ENCODE measurements around the gene ARHGEF28.

ARHGEF28 gene

GRCh38 chr5:73783828-73784227 lies 157.8 kb downstream of the ARHGEF28 start:
- no peak for DNase-seq (ENCODE audit: low read depth)

GRCh38 chr5:73786043-73786831 lies 160.2 kb downstream of the ARHGEF28 start:
- DNase-seq (ENCODE audit: low read depth), result no peak

GRCh38 chr5:73789851-73790281 lies 163.9 kb downstream of the ARHGEF28 start:
- DNase-seq (ENCODE audit: low read depth), result no peak

- no peak for DNase-seq (ENCODE audit: low read depth)
Measured at GRCh38 chr5:73791389-73791788, 165.4 kb downstream of the ARHGEF28 start.

GRCh38 chr5:73792687-73793320 lies 166.8 kb downstream of the ARHGEF28 start:
- DNase-seq (ENCODE audit: low read depth), result peak; percentile 32

GRCh38 chr5:73793911-73794310 lies 167.9 kb downstream of the ARHGEF28 start:
- no peak for DNase-seq (ENCODE audit: low read depth)

GRCh38 chr5:73796164-73797131 lies 170.5 kb downstream of the ARHGEF28 start:
- DNase-seq (ENCODE audit: low read depth), result no peak

- DNase-seq (ENCODE audit: low read depth), result no peak
Measured at GRCh38 chr5:73797132-73797510, 171.1 kb downstream of the ARHGEF28 start.

GRCh38 chr5:73799401-73799972 lies 173.5 kb downstream of the ARHGEF28 start:
- no peak for DNase-seq (ENCODE audit: low read depth)

GRCh38 chr5:73801686-73802085 lies 175.7 kb downstream of the ARHGEF28 start:
- DNase-seq (ENCODE audit: low read depth), result no peak

GRCh38 chr5:73805449-73805848 lies 179.5 kb downstream of the ARHGEF28 start:
- DNase-seq (ENCODE audit: low read depth), result no peak

- no peak for DNase-seq (ENCODE audit: low read depth)
Measured at GRCh38 chr5:73808911-73809310, 182.9 kb downstream of the ARHGEF28 start.

GRCh38 chr5:73810429-73810828 lies 184.4 kb downstream of the ARHGEF28 start:
- DNase-seq (ENCODE audit: low read depth), result no peak

GRCh38 chr5:73812457-73812856 lies 186.5 kb downstream of the ARHGEF28 start:
- no peak for DNase-seq (ENCODE audit: low read depth)

GRCh38 chr5:73812962-73813588 lies 187.1 kb downstream of the ARHGEF28 start:
- no peak for DNase-seq (ENCODE audit: low read depth)

- DNase-seq (ENCODE audit: low read depth), result no peak
Measured at GRCh38 chr5:73814233-73814846, 188.3 kb downstream of the ARHGEF28 start.

GRCh38 chr5:73815631-73816030 lies 189.6 kb downstream of the ARHGEF28 start:
- DNase-seq (ENCODE audit: low read depth), result no peak

- DNase-seq (ENCODE audit: low read depth), result no peak
Measured at GRCh38 chr5:73816656-73817420, 190.8 kb downstream of the ARHGEF28 start.

- no peak for DNase-seq (ENCODE audit: low read depth)
Measured at GRCh38 chr5:73818357-73818756, 192.4 kb downstream of the ARHGEF28 start.

- DNase-seq (ENCODE audit: low read depth), result no peak
Measured at GRCh38 chr5:73820326-73820725, 194.3 kb downstream of the ARHGEF28 start.

All from stimulated activated CD8-positive, alpha-beta memory T cell treated with anti-CD3 and anti-CD28 coated beads, Interleukin-12 subunit alpha, Interleukin-12 subunit beta, amount 100 ng/mL, for 1 hour (primary cell).